GM12878 (cell line): ENCODE results near the gene BCAR3. TPM values are rescaled to one million over a fixed set of nuclear protein-coding genes. Genes with fewer than 3 reads are reported as not detected.

Experiments used
- ATAC-seq: fragments of 200-7000 bp; cut with Tn5 transposase; 3 replicates; pipeline ENCODE4 v1.9.1; 2020; ENCODE audit warnings: mild to moderate bottlenecking, moderate library complexity
- BruUV-seq: library from RNA; stranded (reverse); fragments of 400-500 nt; replicated peaks from 2 replicates; lab custom pipeline; 2021; lab: Mats Ljungman, UMichigan
- CTCF ChIA-PET: fragments of 300-600 bp; sonication (Branson Sonifier 250); formaldehyde crosslinking; extraction: SDS; loops from one replicate; lab custom pipeline; 2021; ENCODE audit warnings: inconsistent platforms; lab: Yijun Ruan, JAX
- POLR2A ChIA-PET: fragments of 350-600 bp; formaldehyde crosslinking; extraction: SDS; loops from one replicate; lab custom pipeline; 2021; ENCODE audit warnings: inconsistent platforms; lab: Charles Lee
- RAD21 ChIA-PET: fragments of 300-600 bp; sonication (Branson Sonifier 250); formaldehyde crosslinking; loops from one replicate; lab custom pipeline; 2023; ENCODE audit warnings: antibody characterized with exemption; ENCODE audit not compliant: unreplicated experiment; lab: Charles Lee
- SMC1A ChIA-PET: fragments of 300-600 bp; sonication (Branson Sonifier 250); formaldehyde crosslinking; loops from one replicate; lab custom pipeline; 2023; ENCODE audit not compliant: unreplicated experiment, uncharacterized antibody; lab: Charles Lee
- DNase-seq: peaks from one replicate; pipeline ENCODE4 v3.0.0-alpha.2; 2011; ENCODE audit warnings: low read depth, low spot score
- FAIRE-seq: peaks from 3 replicates; lab custom pipeline; 2011; peaks lifted over from hg19 to GRCh38; lab: Jason Lieb, UNC
- H2AFZ ChIP-seq: 2 replicates; pipeline ENCODE4 v1.6.0; 2011; ENCODE audit warnings: low read depth, low read length, control low read depth; ENCODE audit not compliant: control insufficient read depth
- H3K27ac ChIP-seq: 2 replicates; pipeline ENCODE4 v1.5.1; 2011; ENCODE audit warnings: control low read depth; ENCODE audit not compliant: control insufficient read depth, insufficient read depth
- H3K27me3 ChIP-seq, 2 experiments: replicated peaks in 1 of 2; 2 replicates each; pipeline versions ENCODE4 v1.6.0 to v1.6.1; 2011; ENCODE audit warnings: low read length in 1 of 2; ENCODE audit not compliant: control insufficient read depth in 2 of 2, insufficient read depth in 2 of 2
- H3K36me3 ChIP-seq, 2 experiments: 2 replicates each; pipeline ENCODE4 v1.5.1; 2011; ENCODE audit warnings: low read length in 1 of 2; ENCODE audit not compliant: control insufficient read depth in 2 of 2, insufficient read depth in 2 of 2
- H3K4me1 ChIP-seq: 2 replicates; pipeline ENCODE4 v1.6.1; 2011; ENCODE audit warnings: mild to moderate bottlenecking, low read length, moderate library complexity, mixed read lengths; ENCODE audit not compliant: control insufficient read depth, insufficient read depth
- H3K4me2 ChIP-seq: 2 replicates; pipeline ENCODE4 v1.6.0; 2011; ENCODE audit warnings: control low read depth; ENCODE audit not compliant: control insufficient read depth, insufficient read depth
- H3K4me3 ChIP-seq: fragments of 200-600 bp; sonication (generic); 2 replicates; pipeline ENCODE4 v1.5.1; 2016
- H3K79me2 ChIP-seq: 2 replicates; pipeline ENCODE4 v1.6.0; 2011; ENCODE audit warnings: low read length; ENCODE audit not compliant: control insufficient read depth, insufficient read depth
- H3K9ac ChIP-seq: 2 replicates; pipeline ENCODE4 v1.8.0; 2011; ENCODE audit warnings: low read length, control low read depth, mixed read lengths; ENCODE audit not compliant: control insufficient read depth, insufficient read depth
- H3K9me3 ChIP-seq: replicated peaks from 3 replicates; pipeline ENCODE4 v1.5.1; 2011; ENCODE audit warnings: mild to moderate bottlenecking, low read length; ENCODE audit not compliant: control insufficient read depth, insufficient read depth
- H4K20me1 ChIP-seq: 2 replicates; pipeline ENCODE4 v1.6.0; 2011; ENCODE audit not compliant: control insufficient read depth, insufficient read depth
- ATF2 ChIP-seq: IDR thresholded peaks from 2 replicates; pipeline ENCODE4 v1.6.1; 2012; ENCODE audit warnings: low read length, inconsistent platforms
- BCL11A ChIP-seq: IDR thresholded peaks from 2 replicates; pipeline ENCODE4 v1.6.1; 2011; ENCODE audit warnings: low read depth, low read length
- CBX5 ChIP-seq: sonication (generic); IDR thresholded peaks from 2 replicates; pipeline ENCODE4 v1.6.1; 2016; ENCODE audit warnings: low read depth, moderate library complexity, mild to moderate bottlenecking, inconsistent platforms
- EGR1 ChIP-seq, 2 experiments: IDR thresholded peaks; 1 replicate in 1 of 2; 2 replicates in 1 of 2; pipeline ENCODE4 v1.6.1; 2011 to 2012; ENCODE audit warnings: low read depth in 2 of 2, low read length in 2 of 2, borderline replicate concordance in 1 of 2, mild to moderate bottlenecking in 1 of 2, moderate library complexity in 1 of 2
- MTA2 ChIP-seq: fragments of 450-650 bp; IDR thresholded peaks from 2 replicates; pipeline ENCODE4 v1.6.1; 2016; ENCODE audit warnings: low read depth, mild to moderate bottlenecking, moderate library complexity
- MTA3 ChIP-seq: IDR thresholded peaks from 2 replicates; pipeline ENCODE4 v1.6.1; 2012; ENCODE audit warnings: low read length, inconsistent platforms, borderline replicate concordance
- NFYB ChIP-seq: IDR thresholded peaks from 2 replicates; pipeline ENCODE4 v1.6.1; 2011; ENCODE audit warnings: low read depth, mild to moderate bottlenecking, low read length, improper control_type of control experiment, moderate library complexity; ENCODE audit not compliant: insufficient read depth
- NKRF ChIP-seq: fragments of 450-650 bp; conservative IDR thresholded peaks from 2 replicates; pipeline ENCODE4 v1.6.1; 2017; ENCODE audit warnings: mild to moderate bottlenecking, moderate library complexity
- NR2C1 ChIP-seq: fragments of 450-650 bp; IDR thresholded peaks from 2 replicates; pipeline ENCODE4 v1.6.1; 2017; ENCODE audit warnings: antibody characterized with exemption, mild to moderate bottlenecking, moderate library complexity
- POLR2A ChIP-seq: IDR thresholded peaks from 2 replicates; pipeline ENCODE4 v1.6.1; 2011; ENCODE audit warnings: low read depth, mild to moderate bottlenecking, low read length
- RUNX3 ChIP-seq: IDR thresholded peaks from 2 replicates; pipeline ENCODE4 v1.6.1; 2012; ENCODE audit warnings: low read length, inconsistent platforms
- SMAD5 ChIP-seq: IDR thresholded peaks from 2 replicates; pipeline ENCODE4 v1.6.1; 2016; ENCODE audit warnings: antibody characterized with exemption, low read depth
- SMARCA5 ChIP-seq: fragments of 450-650 bp; IDR thresholded peaks from 2 replicates; pipeline ENCODE4 v1.6.1; 2017; ENCODE audit warnings: mild to moderate bottlenecking
- SRF ChIP-seq, 2 experiments: IDR thresholded peaks; 2 replicates each; pipeline ENCODE4 v1.6.1; 2011; ENCODE audit warnings: low read depth in 2 of 2, low read length in 2 of 2, mild to moderate bottlenecking in 1 of 2, moderate library complexity in 1 of 2
- TARDBP ChIP-seq: IDR thresholded peaks from 2 replicates; pipeline ENCODE4 v1.6.1; 2016; ENCODE audit warnings: borderline replicate concordance
- TCF3 ChIP-seq: IDR thresholded peaks from 2 replicates; pipeline ENCODE4 v1.6.1; 2012; ENCODE audit warnings: low read depth, mild to moderate bottlenecking, low read length, borderline replicate concordance; ENCODE audit not compliant: insufficient read depth
- WRNIP1 ChIP-seq: IDR thresholded peaks from 2 replicates; pipeline ENCODE4 v1.6.1; 2011; ENCODE audit warnings: low read depth, low read length, improper control_type of control experiment, borderline replicate concordance
- ZBTB4 ChIP-seq: fragments of 450-650 bp; formaldehyde crosslinking; IDR thresholded peaks from 2 replicates; pipeline ENCODE4 v1.4.0; 2022; ENCODE audit warnings: mild to moderate bottlenecking, moderate library complexity
- ZNF622 ChIP-seq: fragments of 450-650 bp; IDR thresholded peaks from 2 replicates; pipeline ENCODE4 v1.6.1; 2017; ENCODE audit warnings: mild to moderate bottlenecking, inconsistent platforms
- WGBS: methylation state at CpG from one replicate; pipeline ENCODE4 v1.1.6; 2016; ENCODE audit warnings: low lambda C conversion rate; ENCODE audit not compliant: insufficient replicate concordance, insufficient coverage; ENCODE audit errors: missing lambda C conversion rate; 5-methylcytosine and 5-hydroxymethylcytosine counted together
- in situ Hi-C: fragments of 300-500 bp; cut with MboI; formaldehyde crosslinking; loops from 9 replicates; pipeline ENCODE4 v1.14.3; 2018; ENCODE audit warnings: mixed read lengths
- intact Hi-C: fragments of 100-400 bp; cut with micrococcal nuclease; formaldehyde crosslinking; loops from one replicate; pipeline ENCODE4 v1.14.2; 2022; ENCODE audit not compliant: unreplicated experiment
- polyA plus RNA-seq, 11 experiments: library from polyadenylated mRNA; depleted of rRNA in 4 of 11; unstranded in 6 of 11; stranded (reverse) in 5 of 11; fragments of >200 nt; fragmentation: Nextera tagmentation in 4 of 11; fragmentation: Illumina TruSeq in 1 of 11; extraction: Ambion mirVana in 4 of 11; extraction: Trizol in 1 of 11; gene quantifications; 1 replicate in 1 of 11; 2 replicates in 10 of 11; pipeline versions ENCODE4 v1.2.1 to v1.2.3, GENCODE V29; 2011 to 2016; ENCODE audit warnings: inconsistent platforms in 2 of 11, missing spikeins in 2 of 11, low read depth in 1 of 11
- total RNA-seq, 4 experiments: library from RNA; depleted of rRNA in 3 of 4; stranded (reverse); fragments of >200 nt in 3 of 4; fragmentation: Illumina TruSeq in 1 of 4; extraction: Trizol in 1 of 4; gene quantifications; 2 replicates each; pipeline versions ENCODE4 v1.2.1 to v1.2.3, GENCODE V29; 2013 to 2021

The BCAR3 gene
- total and polyA plus RNA-seq, 10 of the 15 experiments (the other 5 are each of a cell fraction or from before 2014, with no cell fraction given), result 1.3 to 6.6 (median 1.8) TPM

- in situ Hi-C loops (no loop called here), intact Hi-C loops (no loop called here)
- Histone ChIP-seq H3K27ac (no peak overlapping the region), H3K9ac (no peak overlapping the region), H3K4me3 (no peak overlapping the region), H3K4me2 (peak overlapping the region; percentile 66), H3K27me3 (peaks cover 0 to 2% of the 10 kb centered on the region in 2 experiments; a peak in 3 of 4 replicates), H2AFZ (no peak overlapping the region), H4K20me1 (peaks cover 7% of the 10 kb centered on the region; the same call in 1 of the 2 replicates), H3K9me3 (no peaks in the 10 kb centered on the region), H3K79me2 (no peaks in the 10 kb centered on the region), H3K36me3 (no peaks in the 10 kb centered on the region), H3K4me1 (peaks cover 25% of the 10 kb centered on the region)
- DNase-seq, result peak; percentile 37
- RAD21 ChIA-PET, result interaction anchor here (0.7 to 1.6 kb wide), 3 partner anchors 14 to 311 kb away, joined by 3 to 6 read pairs (median 6); no protein-coding TSS in a partner anchor
- BruUV-seq, result no TSS peak
- peak; percentile 48 for ATAC-seq
- CTCF ChIA-PET, result interaction anchor here (0.9 to 1.4 kb wide), 5 partner anchors 12 to 199 kb away, joined by 3 to 4 read pairs (median 3); no protein-coding TSS in a partner anchor
- SMC1A ChIA-PET, result interaction anchor here (0.7 to 1.9 kb wide), 5 partner anchors 14 to 199 kb away, joined by 3 to 6 read pairs (median 5); no protein-coding TSS in a partner anchor
- POLR2A ChIA-PET, result interaction anchor here (0.6 kb wide), 1 partner anchor 131 kb away, joined by 4 read pairs; no protein-coding TSS in a partner anchor
- FAIRE-seq, result no peak
- WGBS, result 40% methylated on average over 14 of the region's 14 CpGs
- no peak for TF ChIP-seq MTA2
- no peak for TF ChIP-seq SMAD5
- TF ChIP-seq ATF2, result no peak
- TF ChIP-seq SRF (IDR thresholded peaks at IDR 0.05; ENCODE audit: low read depth in 2 of 2, low read length in 2 of 2), result no peak
- 0 out of 2 replicates have a peak, but pooled peaks have one; percentile 2 for TF ChIP-seq MTA3
- 0 out of 2 replicates have a peak, but pooled peaks have one; percentile 16 for TF ChIP-seq BCL11A
- TF ChIP-seq CBX5, result no peak
- TF ChIP-seq NR2C1, result no peak
- TF ChIP-seq ZNF622, result no peak
- TF ChIP-seq RUNX3, result peak; percentile 20; the same call in 1 of the 2 replicates
- TF ChIP-seq SMARCA5, result no peak
- TF ChIP-seq NFYB, result no peak
- TF ChIP-seq TARDBP, result no peak
- TF ChIP-seq EGR1 (IDR thresholded peaks at IDR 0.05; ENCODE audit: borderline replicate concordance in 1 of 2, low read depth in 2 of 2, low read length in 2 of 2), result peak; percentile 23 to 87
- no peak for TF ChIP-seq ZBTB4 (CRISPR knock-in tag)
- no peak for TF ChIP-seq WRNIP1
- no peak for TF ChIP-seq NKRF
- TF ChIP-seq TCF3, result no peak
- TF ChIP-seq POLR2A, result no peak
These were observed 66.6 kb downstream of the BCAR3 start for GRCh38 chr1:93614986-93615581.
